Smooth muscle cell (in vitro differentiated cells): Measurements from ENCODE around the gene ISOC2. TPM values are rescaled to one million over a fixed set of nuclear protein-coding genes. Genes with fewer than 3 reads are reported as not detected.

Experiments used
- DNase-seq: peaks from one replicate; lab custom pipeline; 2025; ENCODE audit not compliant: unreplicated experiment; lab: John Stamatoyannopoulos, UW
- H2AFZ ChIP-seq: fragments of 200-600 bp; sonication (generic); 2 replicates; pipeline ENCODE4 v1.6.0; 2016; ENCODE audit warnings: antibody characterized with exemption, low read depth, mild to moderate bottlenecking
- H3F3A ChIP-seq: fragments of 200-600 bp; sonication (generic); 2 replicates; pipeline ENCODE4 v1.6.0; 2017; ENCODE audit warnings: antibody characterized with exemption, low read depth
- H3K27ac ChIP-seq: fragments of 200-600 bp; sonication (generic); 2 replicates; pipeline ENCODE4 v1.5.1; 2016; ENCODE audit warnings: low read depth, mild to moderate bottlenecking
- H3K27me3 ChIP-seq: fragments of 200-600 bp; sonication (generic); 2 replicates; pipeline ENCODE4 v1.6.1; 2016; ENCODE audit warnings: low read depth, mild to moderate bottlenecking
- H3K36me3 ChIP-seq: fragments of 200-600 bp; sonication (generic); 2 replicates; pipeline ENCODE4 v1.5.1; 2016; ENCODE audit warnings: low read depth
- H3K4me1 ChIP-seq: fragments of 200-600 bp; sonication (generic); 2 replicates; pipeline ENCODE4 v1.5.1; 2016; ENCODE audit warnings: low read depth
- H3K4me2 ChIP-seq: fragments of 200-600 bp; sonication (generic); 2 replicates; pipeline ENCODE4 v1.6.0; 2016; ENCODE audit warnings: mild to moderate bottlenecking
- H3K4me3 ChIP-seq: fragments of 200-600 bp; sonication (generic); 2 replicates; pipeline ENCODE4 v1.5.1; 2016; ENCODE audit warnings: mild to moderate bottlenecking
- H3K79me2 ChIP-seq: fragments of 200-600 bp; sonication (generic); 2 replicates; pipeline ENCODE4 v1.6.0; 2016; ENCODE audit warnings: low read depth, mild to moderate bottlenecking
- H3K9ac ChIP-seq: fragments of 200-600 bp; sonication (generic); 2 replicates; pipeline ENCODE4 v1.6.0; 2016; ENCODE audit warnings: low read depth
- H3K9me3 ChIP-seq: fragments of 200-600 bp; sonication (generic); replicated peaks from 2 replicates; pipeline ENCODE4 v1.5.1; 2016; ENCODE audit warnings: low read depth
- H4K20me1 ChIP-seq: fragments of 200-600 bp; sonication (generic); 2 replicates; pipeline ENCODE4 v1.6.0; 2016; ENCODE audit warnings: low read depth
- WGBS: methylation state at CpG from one replicate; pipeline ENCODE4 v1.1.7; 2016; ENCODE audit warnings: low lambda C conversion rate; 5-methylcytosine and 5-hydroxymethylcytosine counted together
- polyA plus RNA-seq: library from polyadenylated mRNA; unstranded; fragments of >200 nt; fragmentation: Nextera tagmentation; extraction: Ambion mirVana; gene quantifications from 2 replicates; pipeline ENCODE4 v1.2.1, GENCODE V29; 2016
- total RNA-seq: library from RNA; depleted of rRNA; stranded (reverse); fragments of >200 nt; gene quantifications from 2 replicates; pipeline ENCODE4 v1.2.3, GENCODE V29; 2014
- TF ChIP-seq, protein P1 (sequence below): fragments of 200-600 bp; sonication (generic); IDR thresholded peaks from 2 replicates; pipeline ENCODE4 v1.5.1; 2017; ENCODE audit warnings: borderline replicate concordance, mild to moderate bottlenecking, antibody characterized with exemption; ENCODE audit not compliant: insufficient read depth, poor library complexity, severe bottlenecking

Gene ISOC2
- total and polyA plus RNA-seq, 2 experiments from 2014 or later: 56.5 to 61.4 TPM

DNA sequence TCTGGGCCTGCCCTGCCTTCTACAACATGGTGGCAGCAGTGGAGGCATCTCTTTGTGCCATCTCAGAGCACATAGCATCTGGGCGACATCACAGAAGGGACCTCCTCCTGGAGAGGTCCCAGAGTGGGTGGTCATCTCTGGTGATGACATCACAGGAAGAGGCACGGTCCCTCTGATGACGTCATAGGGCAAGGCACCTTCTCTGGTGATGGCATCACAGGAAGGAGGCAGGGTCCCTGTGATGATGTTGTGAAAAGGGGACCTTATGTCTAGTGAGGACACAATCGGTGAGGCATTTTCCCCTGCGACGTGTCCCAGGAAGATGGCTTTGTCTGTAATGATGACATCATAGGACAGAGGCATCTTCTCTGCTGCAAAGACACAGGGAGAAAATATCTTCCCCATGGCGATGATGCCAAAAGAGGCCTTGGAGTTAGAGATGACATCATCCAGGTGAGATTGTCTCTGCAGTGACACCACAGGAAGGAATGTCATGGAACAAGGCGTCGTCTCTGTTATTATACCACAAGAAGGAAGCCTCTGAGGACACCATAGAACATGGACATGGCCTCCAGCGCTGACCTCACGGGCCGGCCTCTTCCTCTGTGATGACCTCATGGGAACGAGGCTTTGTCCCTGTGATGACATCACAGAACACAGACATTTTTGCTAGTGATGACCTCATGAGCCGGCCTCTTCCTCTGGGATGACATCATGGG is 29.0 kb downstream of the ISOC2 start:
- H3K9me3 ChIP-seq: no peaks in the 10 kb centered on the region
- H2AFZ ChIP-seq: no peak overlapping the region
- H3K4me3 ChIP-seq: no peak overlapping the region
- TF ChIP-seq, protein P1, sequence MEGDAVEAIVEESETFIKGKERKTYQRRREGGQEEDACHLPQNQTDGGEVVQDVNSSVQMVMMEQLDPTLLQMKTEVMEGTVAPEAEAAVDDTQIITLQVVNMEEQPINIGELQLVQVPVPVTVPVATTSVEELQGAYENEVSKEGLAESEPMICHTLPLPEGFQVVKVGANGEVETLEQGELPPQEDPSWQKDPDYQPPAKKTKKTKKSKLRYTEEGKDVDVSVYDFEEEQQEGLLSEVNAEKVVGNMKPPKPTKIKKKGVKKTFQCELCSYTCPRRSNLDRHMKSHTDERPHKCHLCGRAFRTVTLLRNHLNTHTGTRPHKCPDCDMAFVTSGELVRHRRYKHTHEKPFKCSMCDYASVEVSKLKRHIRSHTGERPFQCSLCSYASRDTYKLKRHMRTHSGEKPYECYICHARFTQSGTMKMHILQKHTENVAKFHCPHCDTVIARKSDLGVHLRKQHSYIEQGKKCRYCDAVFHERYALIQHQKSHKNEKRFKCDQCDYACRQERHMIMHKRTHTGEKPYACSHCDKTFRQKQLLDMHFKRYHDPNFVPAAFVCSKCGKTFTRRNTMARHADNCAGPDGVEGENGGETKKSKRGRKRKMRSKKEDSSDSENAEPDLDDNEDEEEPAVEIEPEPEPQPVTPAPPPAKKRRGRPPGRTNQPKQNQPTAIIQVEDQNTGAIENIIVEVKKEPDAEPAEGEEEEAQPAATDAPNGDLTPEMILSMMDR: no peak
- no peaks in the 10 kb centered on the region for H3K4me1 ChIP-seq
- no peaks in the 10 kb centered on the region for H4K20me1 ChIP-seq
- no peaks in the 10 kb centered on the region for H3K36me3 ChIP-seq
- no peaks in the 10 kb centered on the region for H3F3A ChIP-seq
- WGBS: 96% methylated on average over 14 of the region's 14 CpGs
- DNase-seq: no peak
- no peak overlapping the region for H3K27ac ChIP-seq
- no peaks in the 10 kb centered on the region for H3K27me3 ChIP-seq
- H3K79me2 ChIP-seq: no peaks in the 10 kb centered on the region
- H3K4me2 ChIP-seq: no peak overlapping the region
- H3K9ac ChIP-seq: no peak overlapping the region

DNA sequence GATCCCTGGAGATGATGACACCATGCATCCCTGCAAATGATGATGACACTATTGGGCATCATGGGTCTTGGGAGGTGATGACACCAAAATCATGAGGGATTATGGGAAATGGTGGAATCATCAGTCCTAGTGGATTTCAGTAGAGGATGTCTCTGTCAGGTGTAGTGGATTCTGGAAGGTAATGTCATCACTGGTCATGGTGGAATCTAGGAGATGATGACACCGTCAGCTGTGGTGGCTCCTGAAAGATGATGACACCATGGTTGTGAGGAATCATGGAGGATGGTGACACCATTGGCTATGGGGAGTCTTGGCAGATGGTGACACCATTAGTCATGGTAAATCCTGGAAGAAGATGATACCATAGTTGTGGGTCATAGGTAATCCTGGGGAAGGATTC is 30.3 kb downstream of the ISOC2 start:
- Histone ChIP-seq H3K27me3 (no peaks in the 10 kb centered on the region), H3K4me3 (no peak overlapping the region), H3K4me1 (no peaks in the 10 kb centered on the region), H3K27ac (no peak overlapping the region), H2AFZ (no peak overlapping the region), H3K36me3 (no peaks in the 10 kb centered on the region), H3F3A (no peaks in the 10 kb centered on the region), H3K4me2 (no peak overlapping the region), H3K9me3 (no peaks in the 10 kb centered on the region), H3K9ac (no peak overlapping the region), H4K20me1 (no peaks in the 10 kb centered on the region), H3K79me2 (no peaks in the 10 kb centered on the region)
- DNase-seq: no peak
- TF ChIP-seq, protein P1: no peak
- 90% methylated on average over 1 of the region's 1 CpG for WGBS

DNA sequence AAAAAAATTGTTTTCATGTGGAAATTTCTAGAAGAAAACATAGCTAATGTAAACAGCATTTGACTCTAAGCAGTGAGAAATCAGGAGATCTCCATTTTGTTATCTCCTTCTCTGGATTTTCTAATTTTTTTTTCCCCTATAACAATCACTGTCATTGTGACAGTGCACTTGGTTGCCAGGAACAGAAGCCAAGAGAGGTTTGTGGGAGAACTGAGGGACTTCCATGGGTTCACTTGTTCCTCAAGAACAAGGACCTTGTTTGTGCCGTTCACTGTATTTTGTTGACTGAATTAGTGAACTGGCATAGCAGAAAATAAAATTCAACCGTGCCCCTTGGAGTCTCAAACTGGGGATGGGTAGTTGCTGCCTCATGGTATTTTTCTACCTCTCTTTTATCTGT is 35.4 kb downstream of the ISOC2 start:
- 79% methylated on average over 2 of the region's 2 CpGs for WGBS
- H4K20me1 ChIP-seq: no peaks in the 10 kb centered on the region
- H3K9ac ChIP-seq: no peak overlapping the region
- no peak overlapping the region for H3K4me3 ChIP-seq
- no peaks in the 10 kb centered on the region for H3K9me3 ChIP-seq
- H3K27me3 ChIP-seq: no peaks in the 10 kb centered on the region
- H3K79me2 ChIP-seq: no peaks in the 10 kb centered on the region
- no peak for DNase-seq
- H3K36me3 ChIP-seq: no peaks in the 10 kb centered on the region
- TF ChIP-seq, protein P1: no peak
- H3F3A ChIP-seq: no peaks in the 10 kb centered on the region
- H2AFZ ChIP-seq: no peak overlapping the region
- no peak overlapping the region for H3K4me2 ChIP-seq
- no peak overlapping the region for H3K27ac ChIP-seq
- no peaks in the 10 kb centered on the region for H3K4me1 ChIP-seq

DNA sequence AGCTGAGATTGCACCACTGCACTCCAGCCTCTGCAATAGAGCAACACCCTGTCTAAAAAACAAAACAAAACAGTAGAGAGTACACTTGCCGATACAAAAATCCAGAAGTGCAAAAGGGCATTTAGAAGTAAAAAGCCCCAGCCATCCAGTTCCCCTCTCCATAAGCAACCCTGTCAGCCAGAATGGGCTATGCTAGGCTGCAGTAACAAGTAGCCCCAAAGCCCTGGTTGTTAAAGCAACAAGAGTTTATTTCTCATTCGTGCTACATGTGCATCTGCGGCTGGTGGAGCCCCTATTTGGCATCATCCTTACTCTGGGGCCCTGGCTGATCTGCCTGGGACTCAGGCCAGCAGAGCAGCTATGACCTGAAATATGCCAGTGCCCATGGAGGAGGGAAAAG is 36.9 kb downstream of the ISOC2 start:
- H3K4me3 ChIP-seq: no peak overlapping the region
- H3K9me3 ChIP-seq: no peaks in the 10 kb centered on the region
- no peaks in the 10 kb centered on the region for H3F3A ChIP-seq
- no peak overlapping the region for H3K9ac ChIP-seq
- no peaks in the 10 kb centered on the region for H4K20me1 ChIP-seq
- H3K4me1 ChIP-seq: no peaks in the 10 kb centered on the region
- TF ChIP-seq, protein P1: no peak
- H3K36me3 ChIP-seq: no peaks in the 10 kb centered on the region
- no peak overlapping the region for H3K27ac ChIP-seq
- no peak overlapping the region for H2AFZ ChIP-seq
- H3K79me2 ChIP-seq: no peaks in the 10 kb centered on the region
- H3K27me3 ChIP-seq: no peaks in the 10 kb centered on the region
- no peak for DNase-seq
- H3K4me2 ChIP-seq: no peak overlapping the region
- 86% methylated on average over 3 of the region's 3 CpGs for WGBS
